Myocyte (in vitro differentiated cells): ENCODE data around the gene EZR. TPM values are rescaled to one million over a fixed set of nuclear protein-coding genes. Genes with fewer than 3 reads are reported as not detected.
A peak's percentile ranks its signal among the peaks of the same experiment; 100 is the strongest.

Experiments used
- DNase-seq: peaks from one replicate; pipeline ENCODE4 v3.0.0-alpha.2; 2012; ENCODE audit warnings: low read depth
- total RNA-seq: library from RNA; depleted of rRNA; stranded (reverse); fragments of >200 nt; gene quantifications from 2 replicates; pipeline ENCODE4 v1.2.3, GENCODE V29; 2014

The EZR gene
- total RNA-seq, 1 donor from 2014 or later, result 71.0 TPM

DNA sequence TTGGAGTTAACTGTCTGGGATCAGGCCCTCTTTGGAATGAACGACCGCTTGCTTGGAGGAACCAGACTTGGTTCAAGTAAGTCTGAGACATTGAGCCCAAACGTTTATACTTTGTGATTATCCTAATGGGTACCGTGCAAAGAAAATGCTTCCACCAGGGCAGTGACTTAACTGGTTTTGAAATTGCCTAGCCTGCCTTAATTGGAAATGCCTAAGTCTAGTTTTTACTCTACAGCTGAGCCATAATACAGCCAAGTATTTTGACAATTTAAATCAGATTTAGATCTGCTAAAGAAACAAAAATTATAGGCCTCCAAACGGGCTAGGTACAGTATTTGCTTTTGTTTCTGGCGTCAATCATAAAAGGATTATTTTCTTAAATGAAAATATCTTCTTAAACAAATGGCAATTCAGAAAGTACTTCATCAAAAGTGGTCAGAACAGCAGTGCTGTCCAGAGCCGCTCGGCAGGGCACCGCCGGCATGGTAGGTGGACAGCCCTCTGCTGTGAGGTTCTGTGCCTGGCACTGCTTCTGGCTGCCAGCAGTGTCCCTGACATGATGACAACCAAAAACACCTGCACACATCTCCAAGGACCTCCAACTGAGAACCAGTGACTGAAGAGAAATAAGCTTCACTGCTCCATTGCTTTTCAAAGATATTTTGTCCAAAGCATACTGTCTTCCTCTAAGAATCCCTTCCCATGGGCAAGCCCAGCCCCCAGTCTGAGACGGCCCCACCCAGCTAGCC, 55.6 kb downstream of the EZR start:
- no peak for DNase-seq

- DNase-seq, result no peak
Measured at GRCh38 chr6:158762787-158763433, 56.3 kb downstream of the EZR start.

DNA sequence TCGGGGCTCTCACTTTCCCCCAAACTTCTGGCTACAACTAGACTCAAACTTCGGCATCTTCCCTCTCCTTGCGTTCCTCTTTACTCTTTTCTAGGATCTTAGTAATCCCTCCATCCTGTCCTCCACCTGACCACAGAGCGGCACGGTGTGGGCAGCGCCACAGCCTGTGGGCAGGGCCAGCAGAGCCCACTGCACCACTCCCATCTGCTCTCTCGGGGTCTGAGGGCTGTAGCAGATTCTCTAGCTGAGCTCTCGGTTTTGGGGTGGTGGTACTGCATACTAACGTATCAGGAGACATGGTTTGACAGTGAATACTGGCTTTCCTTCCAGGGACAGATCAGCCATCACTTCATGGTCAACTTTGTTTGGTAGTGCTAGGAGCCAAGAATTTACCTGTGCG, 57.4 kb downstream of the EZR start:
- DNase-seq, result no peak

- DNase-seq, result no peak
Measured at GRCh38 chr6:158760618-158761250, 58.4 kb downstream of the EZR start.

GRCh38 chr6:158759966-158760617, 59.1 kb downstream of the EZR start:
- no peak for DNase-seq

GRCh38 chr6:158758941-158759479, 60.2 kb downstream of the EZR start:
- DNase-seq, result no peak

DNA sequence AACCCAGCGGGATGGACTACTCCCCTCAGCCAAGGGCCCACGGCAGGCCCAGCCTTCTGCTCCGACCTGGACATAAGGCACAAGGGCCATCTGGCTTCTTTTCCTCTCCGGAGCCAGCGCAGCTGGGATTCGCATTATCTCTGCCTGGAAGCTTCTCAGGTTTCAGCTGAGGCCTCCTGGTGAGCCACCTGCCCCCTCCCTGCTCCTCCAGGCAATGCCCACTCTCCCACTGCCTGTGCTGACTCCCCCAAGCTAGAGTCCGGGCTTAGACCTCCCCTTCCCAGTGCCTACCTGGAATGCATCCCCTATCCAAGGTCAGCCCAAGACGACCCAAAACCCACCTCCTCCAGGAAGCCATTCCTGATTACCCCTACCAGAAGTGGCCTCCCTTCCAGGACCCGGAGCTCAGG, 60.7 kb downstream of the EZR start:
- DNase-seq, result peak; percentile 43

- no peak for DNase-seq
Measured at GRCh38 chr6:158757753-158758090, 61.4 kb downstream of the EZR start.

- no peak for DNase-seq
Measured at GRCh38 chr6:158756977-158757752, 62.0 kb downstream of the EZR start.

- no peak for DNase-seq
Measured at GRCh38 chr6:158756126-158756525, 63.0 kb downstream of the EZR start.

DNA sequence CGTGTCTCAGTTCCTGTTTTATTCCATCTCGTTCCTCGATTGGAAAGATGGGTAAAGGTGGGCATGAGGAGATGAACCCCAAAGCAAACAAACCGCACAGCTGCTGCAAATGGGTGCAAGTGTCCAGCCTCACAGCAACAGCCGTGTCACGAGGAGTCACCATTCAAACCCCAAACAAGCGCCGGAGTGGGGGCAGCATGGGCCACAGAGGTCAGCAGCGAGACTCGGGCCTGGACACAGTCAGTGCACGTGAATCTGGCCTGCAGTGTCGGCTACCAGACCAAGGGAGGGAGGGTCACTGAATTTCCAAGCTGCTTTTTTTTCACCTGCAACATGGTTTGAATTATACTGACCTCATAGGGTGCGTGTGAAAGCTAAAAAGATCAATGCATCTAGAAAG, 63.5 kb downstream of the EZR start:
- no peak for DNase-seq

DNA sequence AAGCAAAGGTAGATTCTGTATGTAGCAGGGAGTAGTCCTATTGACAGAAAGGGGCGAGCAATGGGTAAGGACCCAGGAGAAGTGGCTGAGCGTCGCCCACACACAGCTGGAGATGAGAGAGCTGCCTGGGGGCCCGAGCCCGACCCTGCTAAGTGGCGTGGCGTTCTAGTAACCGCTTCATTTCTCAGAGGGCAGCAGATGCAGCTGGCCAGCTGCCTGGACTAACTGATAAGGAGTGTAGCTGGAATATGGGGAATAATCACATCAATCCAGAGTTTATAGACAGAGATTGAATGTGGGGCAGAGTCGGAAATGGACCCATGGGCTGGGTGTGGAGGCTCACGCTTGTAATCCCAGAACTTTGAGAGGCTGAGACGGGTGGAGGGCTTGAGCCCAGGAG, 64.4 kb downstream of the EZR start:
- no peak for DNase-seq

GRCh38 chr6:158753811-158754210, 65.4 kb downstream of the EZR start:
- DNase-seq, result no peak

DNA sequence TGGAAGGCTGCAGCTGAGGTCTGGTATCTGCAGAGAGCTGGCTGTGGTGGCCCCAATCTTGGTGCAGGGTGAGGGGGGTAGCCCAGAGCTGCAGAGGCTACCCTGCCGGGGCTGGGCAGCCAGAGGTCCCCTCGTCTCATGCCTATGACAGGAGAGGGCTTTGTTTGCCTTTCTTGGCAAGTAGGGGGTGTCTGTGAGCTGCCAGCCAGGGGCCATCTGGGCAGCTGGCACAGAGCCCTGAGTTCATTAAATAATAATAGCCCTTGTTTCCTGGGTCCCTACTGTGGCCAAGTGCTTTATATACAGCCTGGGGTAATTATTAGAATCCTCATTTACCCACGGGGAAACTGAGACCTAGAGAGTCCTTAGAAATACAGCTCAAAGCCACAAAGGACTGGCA, 66.6 kb downstream of the EZR start:
- DNase-seq, result peak; percentile 47

DNA sequence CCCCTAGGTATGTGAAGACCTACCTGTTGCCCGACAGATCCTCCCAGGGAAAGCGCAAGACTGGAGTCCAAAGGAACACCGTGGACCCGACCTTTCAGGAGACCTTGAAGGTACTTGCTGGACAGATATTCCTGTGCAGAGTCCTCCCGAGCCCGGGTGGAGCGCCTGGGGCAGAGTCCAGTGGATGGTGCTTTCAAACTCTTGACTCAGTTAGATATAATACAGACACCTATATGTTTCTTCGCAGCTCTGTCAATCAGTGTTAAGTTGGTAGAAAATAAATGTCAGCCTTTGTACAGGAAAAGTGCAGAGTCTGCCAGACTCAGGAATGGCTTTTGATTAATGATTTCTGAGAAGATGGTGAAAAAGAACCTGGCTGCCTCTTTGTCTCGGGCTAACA, 67.2 kb downstream of the EZR start:
- DNase-seq, result no peak

GRCh38 chr6:158751224-158751623, 67.9 kb downstream of the EZR start:
- DNase-seq, result no peak

GRCh38 chr6:158744986-158745430, 74.2 kb downstream of the EZR start:
- no peak for DNase-seq

GRCh38 chr6:158743033-158743651, 76.0 kb downstream of the EZR start:
- DNase-seq, result no peak

- no peak for DNase-seq
Measured at GRCh38 chr6:158739673-158740072, 79.5 kb downstream of the EZR start.
